ENCODE results near the gene SPRED1.

GRCh38 chr15:38208779-38209178, 43.9 kb upstream of the SPRED1 start:
- TF ChIP-seq CTCF (IDR thresholded peaks at IDR 0.05 in 4 of 5, conservative IDR thresholded peaks at IDR 0.05 in 1 of 5), result no peak
- no peak for TF ChIP-seq POLR2A (IDR thresholded peaks at IDR 0.05)

Measured in gastrocnemius medialis (tissue), 4 donors.